GM06990 (cell line): ENCODE data around the gene IFFO2.

Experiments
- DNase-seq: peaks from one replicate; pipeline ENCODE4 v3.0.0-alpha.2; 2011; ENCODE audit not compliant: insufficient read length; ENCODE audit errors: extremely low read depth
- H3K27me3 ChIP-seq: replicated peaks from 2 replicates; pipeline ENCODE4 v1.6.0; 2011; ENCODE audit warnings: low read length; ENCODE audit not compliant: control insufficient read depth, insufficient read depth
- H3K36me3 ChIP-seq: 2 replicates; pipeline ENCODE4 v1.5.1; 2011; ENCODE audit warnings: low read length; ENCODE audit not compliant: control insufficient read depth, insufficient read depth
- H3K4me3 ChIP-seq: replicated peaks from 2 replicates; pipeline ENCODE4 v1.5.1; 2011; ENCODE audit warnings: low read depth, mild to moderate bottlenecking, control low read depth, low read length
- CTCF ChIP-seq: IDR thresholded peaks from 2 replicates; pipeline ENCODE4 v1.5.1; 2011; ENCODE audit warnings: low read length, control low read depth, mild to moderate bottlenecking, inconsistent platforms; ENCODE audit not compliant: insufficient read depth, poor library complexity, severe bottlenecking

The IFFO2 gene

DNA sequence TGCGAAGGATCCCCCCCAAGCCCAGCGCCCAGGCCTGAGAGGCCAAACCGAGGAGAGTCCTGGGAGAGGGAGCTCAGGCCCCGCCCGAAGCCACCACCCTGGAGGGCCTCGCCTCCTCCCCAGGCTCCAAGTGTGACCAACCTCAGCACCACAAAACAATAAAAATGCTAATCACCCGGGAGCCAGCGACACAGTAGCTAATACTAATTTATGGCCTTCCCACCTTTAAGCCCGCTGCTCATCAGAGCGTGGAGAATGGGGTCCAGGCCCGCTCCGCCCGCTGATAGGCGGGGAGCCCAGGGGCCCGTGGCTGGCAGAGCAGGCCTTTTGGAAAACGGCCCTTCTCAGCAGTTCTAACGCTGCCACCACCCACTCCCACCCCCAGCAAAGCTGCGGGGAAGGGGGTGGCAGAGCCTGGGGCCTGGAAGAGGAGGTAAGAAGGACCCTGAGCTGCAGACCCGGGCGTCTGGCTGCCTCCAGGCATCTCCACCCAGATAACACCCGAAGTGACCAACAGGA, 76.6 kb downstream of the IFFO2 start:
- no peak overlapping the region for H3K4me3 ChIP-seq
- no peaks in the 10 kb centered on the region for H3K27me3 ChIP-seq
- DNase-seq, result no peak
- H3K36me3 ChIP-seq, result peaks cover 10% of the 10 kb centered on the region
- TF ChIP-seq CTCF, result no peak

DNA sequence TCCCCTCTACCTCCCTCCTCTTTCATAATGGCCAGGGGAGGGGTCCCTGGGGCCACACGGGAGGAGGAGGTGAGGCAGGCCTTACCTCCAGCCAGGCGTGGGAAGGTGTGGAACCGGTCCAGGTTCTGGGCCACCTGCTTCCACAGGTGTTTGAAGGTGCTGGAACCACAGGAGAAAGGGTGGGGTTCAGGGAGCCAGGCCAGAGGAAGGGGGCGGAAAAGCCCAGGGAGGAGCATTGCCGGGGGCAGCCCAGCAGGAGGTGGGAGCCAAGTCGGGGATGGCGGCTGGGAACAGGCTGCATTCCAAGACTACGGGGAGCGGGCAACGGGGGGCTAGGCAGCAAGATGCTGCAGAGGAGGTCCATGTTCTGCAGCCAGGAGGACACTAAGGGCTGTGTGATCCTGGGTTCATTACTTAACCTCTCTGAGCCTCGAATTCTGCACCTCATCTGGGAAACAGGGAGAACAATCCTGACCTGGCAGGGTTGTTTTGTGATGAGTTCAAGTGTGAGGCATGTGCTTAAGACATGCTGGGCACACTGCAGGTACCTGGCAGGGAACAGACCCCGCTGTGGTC, 77.2 kb downstream of the IFFO2 start:
- no peak for DNase-seq
- Histone ChIP-seq H3K4me3 (no peak overlapping the region), H3K36me3 (peaks cover 10% of the 10 kb centered on the region), H3K27me3 (no peaks in the 10 kb centered on the region)
- TF ChIP-seq CTCF, result no peak

GRCh38 chr1:18878538-18879214, 77.8 kb downstream of the IFFO2 start:
- H3K27me3 ChIP-seq, result no peaks in the 10 kb centered on the region
- TF ChIP-seq CTCF, result no peak
- H3K36me3 ChIP-seq, result peaks cover 12% of the 10 kb centered on the region
- DNase-seq, result no peak
- H3K4me3 ChIP-seq, result no peak overlapping the region

- no peak for DNase-seq
- Histone ChIP-seq H3K36me3 (peaks cover 4% of the 10 kb centered on the region), H3K27me3 (no peaks in the 10 kb centered on the region), H3K4me3 (no peak overlapping the region)
- no peak for TF ChIP-seq CTCF
Measured at GRCh38 chr1:18877282-18877681, 79.2 kb downstream of the IFFO2 start.

- no peak for DNase-seq
- peaks cover 4% of the 10 kb centered on the region for H3K36me3 ChIP-seq
- no peak for TF ChIP-seq CTCF
Measured at GRCh38 chr1:18876210-18876609, 80.3 kb downstream of the IFFO2 start.

More at GRCh38 chr1:18876210-18876609, 80.3 kb downstream of the IFFO2 start:
- Histone ChIP-seq H3K27me3 (no peaks in the 10 kb centered on the region), H3K4me3 (no peak overlapping the region)
